GM18868 (cell line): ENCODE measurements around the gene MYB.
"Not testable (repeated sequence)": the region's sequence is repeated elsewhere in the genome, so short reads cannot be mapped to it uniquely, and the experiment has no call there.

Source experiments
- ATAC-seq: cut with Tn5 transposase; IDR thresholded peaks from one replicate; pipeline ENCODE4 v1.9.1; 2021; ENCODE audit warnings: mild to moderate bottlenecking, moderate library complexity; ENCODE audit not compliant: unreplicated experiment

The MYB gene

GRCh38 chr6:135162678-135163439 lies 18.2 kb upstream of the MYB start:
- peak; percentile 9 for ATAC-seq

GRCh38 chr6:135163440-135163738 lies 17.7 kb upstream of the MYB start:
- peak; percentile 79 for ATAC-seq

- not testable (repeated sequence) for ATAC-seq
Measured at GRCh38 chr6:135164387-135164786, 16.7 kb upstream of the MYB start.

- no peak for ATAC-seq
Measured at GRCh38 chr6:135165031-135165430, 16.1 kb upstream of the MYB start.

- no peak for ATAC-seq
Measured at GRCh38 chr6:135166515-135166914, 14.6 kb upstream of the MYB start.

GRCh38 chr6:135167617-135168016 lies 13.5 kb upstream of the MYB start:
- no peak for ATAC-seq

GRCh38 chr6:135168766-135169165 lies 12.3 kb upstream of the MYB start:
- no peak for ATAC-seq

- ATAC-seq, result peak; percentile 36
Measured at GRCh38 chr6:135170238-135170637, 10.9 kb upstream of the MYB start.

- peak; percentile 62 for ATAC-seq
Measured at GRCh38 chr6:135170849-135171248, 10.3 kb upstream of the MYB start.

- no peak for ATAC-seq
Measured at GRCh38 chr6:135173242-135173988, 7.7 kb upstream of the MYB start.

- ATAC-seq, result no peak
Measured at GRCh38 chr6:135173989-135174484, 7.1 kb upstream of the MYB start.

GRCh38 chr6:135176058-135176457 lies 5.0 kb upstream of the MYB start:
- ATAC-seq, result no peak

GRCh38 chr6:135176464-135176863 lies 4.6 kb upstream of the MYB start:
- no peak for ATAC-seq

- ATAC-seq, result no peak
Measured at GRCh38 chr6:135179372-135179771, 1.7 kb upstream of the MYB start.

- no peak for ATAC-seq
Measured at GRCh38 chr6:135179920-135180541, 1.1 kb upstream of the MYB start.

- ATAC-seq, result no peak
Measured at GRCh38 chr6:135181333-135182070, 394 bp downstream of the MYB start.

GRCh38 chr6:135182071-135183001 lies 1.2 kb downstream of the MYB start:
- peak; percentile 13 for ATAC-seq

GRCh38 chr6:135183002-135183531 lies 2.0 kb downstream of the MYB start:
- peak; percentile 50 for ATAC-seq

- ATAC-seq, result peak; percentile 37
Measured at GRCh38 chr6:135183532-135184440, 2.7 kb downstream of the MYB start.
